ENCODE measurements around the gene ABCD1.
"Not testable (repeated sequence)": the region's sequence is repeated elsewhere in the genome, so short reads cannot be mapped to it uniquely, and the experiment has no call there.

ABCD1 gene

GRCh38 chrX:153728951-153729631 lies 4.4 kb downstream of the ABCD1 start:
- no peak for DNase-seq
- Mint-ChIP-seq H3K4me3 (no peak overlapping the region), H3K4me1 (peaks cover 36% of the 10 kb centered on the region), H3K27ac (no peak overlapping the region), H3K9me3 (peaks cover 9% of the 10 kb centered on the region), H3K36me3 (peaks cover 27% of the 10 kb centered on the region), H3K27me3 (no peaks in the 10 kb centered on the region)
- CTCF ChIA-PET = no interaction called here

GRCh38 chrX:153730115-153730514 lies 5.5 kb downstream of the ABCD1 start:
- CTCF ChIA-PET, H3K4me3 Mint-ChIP-seq, H3K27me3 Mint-ChIP-seq, DNase-seq, H3K27ac Mint-ChIP-seq: not testable (repeated sequence)
- Mint-ChIP-seq H3K9me3 (peaks cover 12% of the 10 kb centered on the region), H3K36me3 (peaks cover 34% of the 10 kb centered on the region), H3K4me1 (peaks cover 40% of the 10 kb centered on the region)

GRCh38 chrX:153731117-153731844 lies 6.6 kb downstream of the ABCD1 start:
- peaks cover 36% of the 10 kb centered on the region for H3K36me3 Mint-ChIP-seq
- H3K27ac Mint-ChIP-seq = peak overlapping the region; percentile 82
- peaks cover 12% of the 10 kb centered on the region for H3K9me3 Mint-ChIP-seq
- no peaks in the 10 kb centered on the region for H3K27me3 Mint-ChIP-seq
- no peak for DNase-seq
- CTCF ChIA-PET = no interaction called here
- H3K4me3 Mint-ChIP-seq = no peak overlapping the region
- H3K4me1 Mint-ChIP-seq = peaks cover 44% of the 10 kb centered on the region

GRCh38 chrX:153731845-153732215 lies 7.2 kb downstream of the ABCD1 start:
- peaks cover 41% of the 10 kb centered on the region for H3K4me1 Mint-ChIP-seq
- H3K4me3 Mint-ChIP-seq = no peak overlapping the region
- H3K27ac Mint-ChIP-seq = peak overlapping the region; percentile 44
- no peak for DNase-seq
- H3K27me3 Mint-ChIP-seq = no peaks in the 10 kb centered on the region
- peaks cover 40% of the 10 kb centered on the region for H3K36me3 Mint-ChIP-seq
- CTCF ChIA-PET = no interaction called here
- peaks cover 12% of the 10 kb centered on the region for H3K9me3 Mint-ChIP-seq

DNA sequence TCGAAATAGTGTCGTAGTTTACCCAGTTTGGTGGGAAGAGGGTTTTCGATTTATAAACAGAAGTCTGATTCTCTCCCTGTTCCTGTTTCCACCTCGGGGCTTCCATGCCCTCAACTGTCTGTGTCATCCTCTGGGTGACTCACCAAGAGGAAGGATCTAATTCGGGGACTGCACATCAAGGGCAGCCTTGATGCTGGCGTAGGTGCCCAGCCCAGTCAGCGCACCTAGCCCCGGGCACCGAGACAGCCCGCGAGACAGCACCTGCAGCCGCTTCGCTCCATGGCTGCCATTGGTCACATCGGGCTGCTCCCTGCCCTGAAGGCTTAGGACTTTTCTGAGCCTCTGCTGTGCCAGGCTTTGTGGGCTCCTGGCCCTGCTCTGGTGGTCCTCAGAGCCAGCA lies 7.7 kb downstream of the ABCD1 start:
- Mint-ChIP-seq H3K36me3 (peaks cover 40% of the 10 kb centered on the region), H3K9me3 (peaks cover 12% of the 10 kb centered on the region), H3K27me3 (no peaks in the 10 kb centered on the region), H3K27ac (peak overlapping the region; percentile 49), H3K4me3 (no peak overlapping the region), H3K4me1 (peaks cover 35% of the 10 kb centered on the region)
- CTCF ChIA-PET = no interaction called here
- DNase-seq = no peak

- peaks cover 27% of the 10 kb centered on the region for H3K4me1 Mint-ChIP-seq
- H3K36me3 Mint-ChIP-seq = peaks cover 38% of the 10 kb centered on the region
- H3K4me3 Mint-ChIP-seq = no peak overlapping the region
- H3K27me3 Mint-ChIP-seq = no peaks in the 10 kb centered on the region
- peaks cover 12% of the 10 kb centered on the region for H3K9me3 Mint-ChIP-seq
- H3K27ac Mint-ChIP-seq = no peak overlapping the region
- DNase-seq = no peak
- CTCF ChIA-PET = no interaction called here
Observed at GRCh38 chrX:153733651-153734240, 9.1 kb downstream of the ABCD1 start.

- CTCF ChIA-PET = no interaction called here
- Mint-ChIP-seq H3K4me3 (no peak overlapping the region), H3K4me1 (peaks cover 35% of the 10 kb centered on the region), H3K27me3 (no peaks in the 10 kb centered on the region), H3K36me3 (peaks cover 34% of the 10 kb centered on the region), H3K9me3 (peaks cover 12% of the 10 kb centered on the region), H3K27ac (peak overlapping the region; percentile 31)
- no peak for DNase-seq
Observed at GRCh38 chrX:153734871-153735270, 10.2 kb downstream of the ABCD1 start.

DNA sequence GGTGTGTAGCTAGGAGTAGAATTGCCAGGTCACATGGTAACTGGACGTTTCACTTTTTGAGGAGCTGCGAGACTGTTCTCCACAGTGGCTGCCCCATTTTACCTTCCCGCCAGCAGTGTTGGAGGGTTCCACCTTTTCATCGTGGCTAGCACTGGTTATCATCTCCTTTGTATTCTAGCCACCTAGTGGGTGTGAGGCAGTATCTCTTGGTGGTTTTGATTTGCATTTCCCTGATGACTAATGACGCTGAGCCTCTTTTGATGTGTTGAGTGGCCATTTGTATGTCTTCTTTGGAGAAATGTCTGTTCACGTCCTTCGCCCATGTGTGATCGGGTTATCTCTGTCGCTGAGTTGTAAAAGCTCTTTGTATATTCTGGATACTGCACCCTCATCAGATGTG lies 10.6 kb downstream of the ABCD1 start:
- CTCF ChIA-PET = no interaction called here
- H3K36me3 Mint-ChIP-seq = peaks cover 36% of the 10 kb centered on the region
- H3K9me3 Mint-ChIP-seq = peaks cover 12% of the 10 kb centered on the region

DNA sequence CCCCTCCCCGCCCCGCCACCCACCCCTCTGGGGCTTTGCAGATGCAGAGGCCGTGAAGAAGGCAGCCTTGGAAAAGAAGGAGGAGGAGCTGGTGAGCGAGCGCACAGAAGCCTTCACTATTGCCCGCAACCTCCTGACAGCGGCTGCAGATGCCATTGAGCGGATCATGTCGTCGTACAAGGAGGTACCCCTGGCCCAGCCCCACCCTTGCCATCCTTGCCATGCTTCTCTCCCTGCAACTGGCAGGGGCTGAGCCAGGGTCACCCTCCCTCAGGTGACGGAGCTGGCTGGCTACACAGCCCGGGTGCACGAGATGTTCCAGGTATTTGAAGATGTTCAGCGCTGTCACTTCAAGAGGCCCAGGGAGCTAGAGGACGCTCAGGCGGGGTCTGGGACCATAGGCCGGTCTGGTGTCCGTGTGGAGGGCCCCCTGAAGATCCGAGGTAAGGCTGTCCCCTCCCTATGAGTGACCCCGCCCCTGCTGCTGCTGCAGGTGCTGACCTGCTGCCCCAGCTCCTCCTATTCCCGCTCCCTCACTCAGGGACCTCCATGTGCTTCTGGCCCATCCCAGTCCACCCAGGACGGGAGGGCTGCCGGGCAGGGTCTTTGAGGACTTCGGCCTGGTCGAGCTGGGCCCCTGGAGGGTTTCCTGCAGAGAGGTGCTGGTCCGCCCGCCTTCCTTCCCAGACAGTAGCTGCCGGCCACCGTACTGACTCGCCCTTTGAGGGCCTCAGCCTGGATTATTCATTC lies 11.6 kb downstream of the ABCD1 start:
- Mint-ChIP-seq H3K27me3 (no peaks in the 10 kb centered on the region), H3K4me1 (peaks cover 40% of the 10 kb centered on the region), H3K36me3 (peaks cover 33% of the 10 kb centered on the region), H3K4me3 (no peak overlapping the region), H3K9me3 (peaks cover 11% of the 10 kb centered on the region), H3K27ac (peak overlapping the region; percentile 17)
- CTCF ChIA-PET = interaction anchor here (1.3 kb wide), 1 partner anchor 27 kb away, joined by 3 read pairs; no protein-coding TSS in a partner anchor
- DNase-seq = no peak

More for the DNA sequence above, 10.6 kb downstream of the ABCD1 start:
- Mint-ChIP-seq H3K27me3 (no peaks in the 10 kb centered on the region), H3K4me1 (peaks cover 39% of the 10 kb centered on the region), H3K4me3 (no peak overlapping the region), H3K27ac (no peak overlapping the region)
- no peak for DNase-seq

DNA sequence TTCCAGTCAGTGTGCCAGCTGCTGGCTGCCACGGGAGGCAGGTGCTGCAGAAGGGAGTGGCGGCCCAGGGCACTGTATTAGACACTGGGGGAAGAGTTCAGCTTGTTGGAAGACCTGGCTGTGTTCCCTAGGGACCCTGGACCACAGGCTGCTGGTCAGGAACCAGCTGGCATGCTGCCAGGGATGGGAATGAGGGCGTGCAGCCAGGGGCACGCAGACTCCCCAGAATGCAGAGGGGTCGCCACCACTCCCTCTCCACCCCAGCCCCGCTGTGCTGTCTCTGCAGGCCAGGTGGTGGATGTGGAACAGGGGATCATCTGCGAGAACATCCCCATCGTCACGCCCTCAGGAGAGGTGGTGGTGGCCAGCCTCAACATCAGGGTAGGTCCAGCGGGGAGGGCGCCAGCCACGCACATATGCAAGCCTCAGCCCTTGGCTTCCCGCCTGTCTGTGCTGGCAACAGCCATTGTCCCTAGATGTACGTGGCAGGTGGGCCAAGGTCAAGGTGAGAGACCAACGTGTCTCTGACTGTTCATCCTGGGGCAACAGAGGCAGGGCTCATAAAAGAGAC lies 12.3 kb downstream of the ABCD1 start:
- DNase-seq = no peak
- H3K9me3 Mint-ChIP-seq = peaks cover 3% of the 10 kb centered on the region
- CTCF ChIA-PET = interaction anchor here (1.3 kb wide), 1 partner anchor 26 kb away, joined by 3 read pairs; no protein-coding TSS in a partner anchor
- H3K27me3 Mint-ChIP-seq = no peaks in the 10 kb centered on the region
- H3K27ac Mint-ChIP-seq = no peak overlapping the region
- no peak overlapping the region for H3K4me3 Mint-ChIP-seq
- peaks cover 38% of the 10 kb centered on the region for H3K4me1 Mint-ChIP-seq
- peaks cover 26% of the 10 kb centered on the region for H3K36me3 Mint-ChIP-seq

DNA sequence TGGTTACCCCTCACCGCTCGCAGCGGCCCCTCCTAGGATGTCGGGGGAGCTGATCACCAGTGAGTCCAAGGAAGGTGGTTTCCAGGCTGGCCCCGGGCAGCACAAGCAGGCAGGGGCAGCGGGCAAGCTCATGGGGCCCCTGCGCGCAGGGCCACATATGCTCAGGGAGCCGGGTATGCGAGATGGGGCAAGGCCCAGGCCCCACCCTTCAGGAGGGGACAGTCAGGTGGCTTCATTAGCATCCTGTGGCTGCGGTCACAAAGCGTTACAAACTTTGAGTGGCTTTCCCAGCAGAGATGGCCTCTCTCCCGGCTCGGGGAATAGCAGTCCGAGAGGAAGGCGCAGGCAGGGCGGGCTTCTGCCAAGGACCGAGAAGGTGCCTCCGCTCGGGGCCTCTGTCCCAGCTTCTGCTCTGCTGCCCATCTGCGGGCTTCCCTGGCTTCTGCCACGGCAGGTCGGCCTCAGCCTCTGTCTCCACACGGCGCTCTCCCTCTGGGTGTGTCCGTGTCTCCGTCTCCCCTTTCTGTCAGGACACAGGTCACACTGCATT lies 13.5 kb downstream of the ABCD1 start:
- CTCF ChIA-PET = no interaction called here
- H3K4me3 Mint-ChIP-seq = no peak overlapping the region
- H3K36me3 Mint-ChIP-seq = peaks cover 22% of the 10 kb centered on the region
- peaks cover 3% of the 10 kb centered on the region for H3K9me3 Mint-ChIP-seq
- H3K4me1 Mint-ChIP-seq = peaks cover 38% of the 10 kb centered on the region
- H3K27ac Mint-ChIP-seq = no peak overlapping the region
- H3K27me3 Mint-ChIP-seq = no peaks in the 10 kb centered on the region
- DNase-seq = no peak

- H3K9me3 Mint-ChIP-seq = peaks cover 1% of the 10 kb centered on the region
- H3K4me3 Mint-ChIP-seq = peak overlapping the region; percentile 62
- H3K36me3 Mint-ChIP-seq = peaks cover 14% of the 10 kb centered on the region
- H3K27me3 Mint-ChIP-seq = peaks cover 7% of the 10 kb centered on the region
- H3K27ac Mint-ChIP-seq = peak overlapping the region; percentile 92
- peaks cover 39% of the 10 kb centered on the region for H3K4me1 Mint-ChIP-seq
- CTCF ChIA-PET = no interaction called here
- DNase-seq = peak; percentile 60
Observed at GRCh38 chrX:153739754-153740486, 15.3 kb downstream of the ABCD1 start.

DNA sequence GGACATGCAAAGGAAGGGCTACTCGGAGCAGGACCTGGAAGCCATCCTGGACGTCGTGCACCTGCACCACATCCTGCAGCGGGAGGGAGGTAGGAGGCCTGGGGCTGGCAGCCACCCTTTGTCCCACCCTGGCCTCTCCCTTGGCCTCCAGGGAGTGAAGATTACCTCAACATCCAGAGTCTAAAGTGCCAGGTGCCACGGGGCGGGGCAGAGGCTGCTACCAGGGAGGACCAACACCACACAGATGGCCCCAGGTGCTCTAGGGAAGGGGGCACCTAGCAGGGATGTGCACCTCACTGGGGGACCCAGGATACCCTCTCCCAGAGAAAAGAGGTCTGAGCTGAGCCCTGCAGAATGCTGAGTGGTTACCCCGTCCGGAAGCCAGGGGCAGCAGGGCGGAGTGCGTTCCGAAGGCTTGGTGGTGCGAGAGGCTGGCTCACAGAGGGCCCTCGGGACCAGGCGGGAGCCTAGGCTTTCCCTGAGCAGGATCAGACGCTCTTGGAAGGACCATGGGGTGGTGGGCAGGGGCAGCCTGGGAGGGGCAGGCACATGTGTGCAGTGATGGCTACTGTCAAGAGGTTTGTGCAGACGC lies 16.1 kb downstream of the ABCD1 start:
- Mint-ChIP-seq H3K9me3 (no peaks in the 10 kb centered on the region), H3K27me3 (peaks cover 12% of the 10 kb centered on the region), H3K27ac (peak overlapping the region; percentile 92), H3K36me3 (peaks cover 9% of the 10 kb centered on the region), H3K4me3 (peak overlapping the region; percentile 62), H3K4me1 (peaks cover 31% of the 10 kb centered on the region)
- CTCF ChIA-PET = no interaction called here
- DNase-seq = no peak

Data from activated naive CD4-positive, alpha-beta T cell treated with anti-CD3 and anti-CD28 coated beads, Interleukin-2, amount 10 ng/mL, durations not matched to agents 7 days and 5 days (primary cell).